PC-9 (cell line): ENCODE results near the gene CDS1.

Source experiments
- CTCF ChIP-seq: fragments of 200-600 bp; sonication (generic); conservative IDR thresholded peaks from 2 replicates; pipeline ENCODE4 v1.6.1; 2017; ENCODE audit warnings: mixed run types, antibody characterized with exemption, mild to moderate bottlenecking, moderate library complexity
- EZH2 ChIP-seq: fragments of 200-600 bp; sonication (generic); IDR thresholded peaks from 2 replicates; pipeline ENCODE4 v1.8.0; 2017; ENCODE audit warnings: antibody characterized with exemption, low read depth

GRCh38 chr4:84638092-84638491, 55.2 kb downstream of the CDS1 start:
- TF ChIP-seq CTCF, result no peak
- TF ChIP-seq EZH2, result no peak
